ENCODE measurements around the gene HOXB2. TPM values are rescaled to one million over a fixed set of nuclear protein-coding genes. Genes with fewer than 3 reads are reported as not detected.

The HOXB2 gene
- total RNA-seq, 1 donor from 2014 or later: 2.9 TPM

DNA sequence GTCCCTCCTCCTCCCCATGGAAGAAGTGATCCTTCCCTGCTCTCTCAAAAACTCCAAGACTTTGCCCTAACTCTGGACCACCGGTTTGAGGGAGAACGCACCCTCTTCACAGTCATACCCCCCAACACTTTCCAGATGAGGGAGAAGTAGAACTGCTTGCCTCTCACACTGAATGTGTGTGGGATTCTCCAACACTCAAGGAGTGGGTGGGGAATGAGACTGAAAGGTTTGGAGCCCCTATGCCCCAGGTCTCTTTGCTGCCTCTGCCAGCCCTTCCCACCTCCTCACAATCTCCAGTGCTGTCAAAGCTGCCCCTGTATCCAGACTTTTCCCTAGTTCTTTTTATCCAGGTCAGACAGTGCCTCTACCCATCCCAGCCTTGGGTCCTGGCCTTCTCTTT, 21.8 kb upstream of the HOXB2 start:
- ATAC-seq (ENCODE audit: low read depth) (no peak), DNase-seq (no peak)
- ChIA-PET POLR2A (no interaction called here), CTCF (no interaction called here)
- Mint-ChIP-seq H3K9me3 (no peaks in the 10 kb centered on the region), H3K4me3 (no peak overlapping the region), H3K27ac (no peak overlapping the region), H3K36me3 (ENCODE audit: low read depth) (no peaks in the 10 kb centered on the region), H3K4me1 (peaks cover 4% of the 10 kb centered on the region), H3K27me3 (peaks cover 25% of the 10 kb centered on the region)
- intact Hi-C loops (cut with micrococcal nuclease): loop anchor here (2.0 kb wide), 1 partner anchor 14 kb away; no protein-coding TSS in a partner anchor
- TF ChIP-seq, protein P1, sequence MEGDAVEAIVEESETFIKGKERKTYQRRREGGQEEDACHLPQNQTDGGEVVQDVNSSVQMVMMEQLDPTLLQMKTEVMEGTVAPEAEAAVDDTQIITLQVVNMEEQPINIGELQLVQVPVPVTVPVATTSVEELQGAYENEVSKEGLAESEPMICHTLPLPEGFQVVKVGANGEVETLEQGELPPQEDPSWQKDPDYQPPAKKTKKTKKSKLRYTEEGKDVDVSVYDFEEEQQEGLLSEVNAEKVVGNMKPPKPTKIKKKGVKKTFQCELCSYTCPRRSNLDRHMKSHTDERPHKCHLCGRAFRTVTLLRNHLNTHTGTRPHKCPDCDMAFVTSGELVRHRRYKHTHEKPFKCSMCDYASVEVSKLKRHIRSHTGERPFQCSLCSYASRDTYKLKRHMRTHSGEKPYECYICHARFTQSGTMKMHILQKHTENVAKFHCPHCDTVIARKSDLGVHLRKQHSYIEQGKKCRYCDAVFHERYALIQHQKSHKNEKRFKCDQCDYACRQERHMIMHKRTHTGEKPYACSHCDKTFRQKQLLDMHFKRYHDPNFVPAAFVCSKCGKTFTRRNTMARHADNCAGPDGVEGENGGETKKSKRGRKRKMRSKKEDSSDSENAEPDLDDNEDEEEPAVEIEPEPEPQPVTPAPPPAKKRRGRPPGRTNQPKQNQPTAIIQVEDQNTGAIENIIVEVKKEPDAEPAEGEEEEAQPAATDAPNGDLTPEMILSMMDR (IDR thresholded peaks at IDR 0.05): no peak

DNA sequence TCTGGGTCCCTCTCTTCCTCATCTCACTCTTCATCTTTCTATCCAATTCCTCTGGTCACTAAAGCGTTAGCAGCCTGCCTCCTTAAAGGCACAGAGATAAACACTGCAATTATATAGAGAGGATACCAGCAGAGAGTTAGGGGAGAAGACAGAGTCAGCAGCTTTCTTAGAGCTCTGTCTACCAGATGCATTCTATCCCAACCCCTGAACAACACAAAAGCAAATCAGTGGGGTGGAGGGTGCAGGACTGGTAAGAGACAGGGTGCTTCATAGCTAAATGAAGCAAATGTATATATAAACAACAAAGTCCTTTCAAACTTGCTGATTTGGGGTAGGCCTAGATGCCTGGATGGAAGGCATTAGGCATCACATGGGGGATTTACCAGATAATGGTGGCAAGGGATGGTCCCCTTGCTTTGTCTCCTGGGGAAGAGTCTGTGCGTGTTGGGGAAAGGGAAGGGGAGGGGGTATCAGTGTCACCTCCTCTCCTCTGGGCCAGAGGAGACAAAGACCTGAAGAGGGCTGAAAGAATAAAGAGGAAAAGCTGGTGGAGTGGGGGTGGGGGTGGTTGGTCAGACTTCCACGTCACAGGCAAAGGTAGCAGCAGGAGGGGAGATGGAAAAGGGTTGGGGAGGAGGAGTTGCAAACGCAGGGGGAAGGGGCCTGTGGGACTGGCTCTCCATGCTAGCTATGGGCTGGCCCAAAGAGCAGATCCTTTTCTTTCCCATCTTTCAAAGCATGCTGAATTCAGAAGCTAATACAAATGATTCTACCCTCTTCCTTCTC, 21.2 kb upstream of the HOXB2 start:
- no peak for DNase-seq
- H3K27ac Mint-ChIP-seq: no peak overlapping the region
- intact Hi-C loops (cut with micrococcal nuclease): loop anchor here (2.0 kb wide), 1 partner anchor 13 kb away; no protein-coding TSS in a partner anchor
- no peak for ATAC-seq (ENCODE audit: low read depth)
- no peak overlapping the region for H3K4me3 Mint-ChIP-seq
- no peaks in the 10 kb centered on the region for H3K9me3 Mint-ChIP-seq
- peaks cover 23% of the 10 kb centered on the region for H3K27me3 Mint-ChIP-seq
- CTCF ChIA-PET: interaction anchor here (0.6 kb wide), 1 partner anchor 250 kb away, joined by 3 read pairs; no protein-coding TSS in a partner anchor
- TF ChIP-seq, protein P1 (IDR thresholded peaks at IDR 0.05): no peak
- H3K4me1 Mint-ChIP-seq: peaks cover 4% of the 10 kb centered on the region
- POLR2A ChIA-PET: no interaction called here
- no peaks in the 10 kb centered on the region for H3K36me3 Mint-ChIP-seq (ENCODE audit: low read depth)

DNA sequence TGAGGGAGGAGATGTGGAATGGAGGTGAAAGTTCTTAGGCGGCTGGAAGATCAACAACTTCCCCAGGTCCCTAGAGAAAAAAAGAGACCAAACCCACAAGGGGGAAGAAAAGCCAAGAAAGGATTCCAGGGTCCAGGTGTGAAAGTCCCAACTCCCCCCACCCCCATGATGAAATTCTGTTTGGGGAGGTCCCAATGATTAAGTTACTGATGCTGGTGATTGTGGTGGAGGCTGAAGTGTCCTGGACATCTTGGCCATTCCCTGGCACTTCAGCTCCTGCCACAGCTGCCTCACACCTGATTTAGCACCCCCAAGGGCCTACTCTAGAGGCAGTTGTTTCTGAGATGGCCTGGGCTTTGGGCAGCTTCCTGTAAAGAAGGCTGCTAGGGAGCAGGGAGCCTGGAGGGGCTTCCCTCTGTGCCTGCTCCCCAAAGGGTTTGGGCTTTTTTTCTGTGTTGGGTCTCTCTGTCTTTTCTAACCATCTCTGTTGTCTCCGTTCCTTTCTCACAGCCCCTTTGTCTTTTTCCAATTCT, 20.2 kb upstream of the HOXB2 start:
- H3K36me3 Mint-ChIP-seq (ENCODE audit: low read depth): no peaks in the 10 kb centered on the region
- no peak for DNase-seq
- no peak overlapping the region for H3K4me3 Mint-ChIP-seq
- intact Hi-C loops (cut with micrococcal nuclease): no loop called here
- ChIA-PET POLR2A (no interaction called here), CTCF (no interaction called here)
- H3K27me3 Mint-ChIP-seq: peaks cover 25% of the 10 kb centered on the region
- H3K27ac Mint-ChIP-seq: no peak overlapping the region
- H3K4me1 Mint-ChIP-seq: peaks cover 4% of the 10 kb centered on the region
- no peaks in the 10 kb centered on the region for H3K9me3 Mint-ChIP-seq
- no peak for ATAC-seq (ENCODE audit: low read depth)
- TF ChIP-seq, protein P1 (IDR thresholded peaks at IDR 0.05): no peak

DNA sequence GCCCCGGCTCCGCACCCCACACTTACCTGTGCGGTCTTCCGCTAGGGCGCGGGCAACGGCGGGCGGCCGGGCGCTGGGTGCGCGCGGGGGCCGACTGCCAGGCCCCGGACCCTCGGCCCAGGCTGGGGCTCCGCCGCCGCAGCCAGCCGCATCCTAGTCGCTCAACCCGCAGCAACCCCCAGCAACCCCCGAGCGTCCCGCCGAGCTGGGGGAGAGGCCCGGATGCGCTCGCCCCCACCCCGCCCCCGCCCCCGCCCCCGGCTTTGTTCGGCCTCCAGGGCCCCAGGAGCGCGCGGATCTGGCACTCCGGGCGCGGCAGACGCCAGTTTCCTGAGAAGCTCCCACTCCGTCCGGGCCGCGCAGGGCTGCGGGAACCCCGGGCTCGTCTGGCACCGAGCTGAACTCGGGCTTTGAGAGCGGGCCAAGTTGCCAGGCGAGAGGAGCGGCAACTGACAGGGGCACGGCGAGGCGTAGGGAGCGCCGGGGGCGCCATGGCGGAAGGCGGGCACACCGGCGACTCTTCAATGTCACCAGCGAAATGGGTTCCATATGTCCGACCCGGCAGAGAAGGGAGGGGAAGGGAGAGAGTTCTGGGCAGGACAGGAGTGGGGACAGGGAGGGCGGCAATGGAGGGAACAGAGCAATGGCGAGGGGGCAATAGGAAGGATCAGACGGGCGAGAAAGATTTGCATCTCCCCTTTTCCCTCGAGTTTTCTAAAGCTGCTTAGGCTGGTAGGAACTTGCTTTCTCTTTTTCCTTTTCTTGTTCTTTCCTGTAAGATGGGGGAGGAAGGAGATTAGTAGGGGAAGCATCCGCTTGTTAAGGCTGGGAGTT, 19.5 kb upstream of the HOXB2 start:
- Mint-ChIP-seq H3K4me1 (peaks cover 4% of the 10 kb centered on the region), H3K36me3 (ENCODE audit: low read depth) (no peaks in the 10 kb centered on the region), H3K9me3 (no peaks in the 10 kb centered on the region), H3K27ac (no peak overlapping the region), H3K4me3 (no peak overlapping the region), H3K27me3 (peaks cover 20% of the 10 kb centered on the region)
- CTCF ChIA-PET: no interaction called here
- POLR2A ChIA-PET: no interaction called here
- intact Hi-C loops (cut with micrococcal nuclease): no loop called here
- TF ChIP-seq, protein P1 (IDR thresholded peaks at IDR 0.05): no peak
- ATAC-seq (ENCODE audit: low read depth) (no peak), DNase-seq (no peak)

DNA sequence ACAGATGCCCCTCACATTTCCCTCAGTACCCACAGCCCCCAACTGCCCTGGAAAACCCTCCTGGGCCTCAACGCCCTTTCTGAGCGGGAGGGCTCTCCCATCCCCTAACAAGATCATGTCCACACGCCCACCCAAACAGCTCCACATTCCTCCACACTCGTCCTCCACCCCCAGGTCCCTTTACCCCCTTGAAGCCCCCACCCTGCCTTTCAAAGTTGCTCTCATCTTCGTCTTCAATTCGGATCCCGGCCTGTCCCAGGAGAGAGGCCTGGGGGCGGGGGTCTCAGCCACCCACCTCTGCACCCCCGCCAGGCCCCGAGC, 18.9 kb upstream of the HOXB2 start:
- Mint-ChIP-seq H3K27me3 (peaks cover 16% of the 10 kb centered on the region), H3K9me3 (no peaks in the 10 kb centered on the region), H3K36me3 (ENCODE audit: low read depth) (no peaks in the 10 kb centered on the region), H3K27ac (no peak overlapping the region), H3K4me3 (no peak overlapping the region), H3K4me1 (peaks cover 4% of the 10 kb centered on the region)
- TF ChIP-seq, protein P1 (IDR thresholded peaks at IDR 0.05): no peak
- intact Hi-C loops (cut with micrococcal nuclease): no loop called here
- DNase-seq (no peak), ATAC-seq (ENCODE audit: low read depth) (no peak)
- CTCF ChIA-PET: no interaction called here
- POLR2A ChIA-PET: no interaction called here

All from activated B cell treated with CpG ODN at 0.5 μM for 24 hours (primary cell).